Spleen (tissue), 11 donors: ENCODE results near the gene INPP4B. TPM values are rescaled to one million over a fixed set of nuclear protein-coding genes. Genes with fewer than 3 reads are reported as not detected.

Experiments
- DNase-seq: peaks from one replicate; pipeline ENCODE4 v3.0.0-alpha.2; 2020
- H3K27ac ChIP-seq, 8 donors: fragments of 200-600 bp; sonication (generic) in 7 of 8; 1 replicate in 4 of 8; 2 replicates in 4 of 8; pipeline versions ENCODE4 v1.5.0 to v1.8.0; 2016 to 2021; ENCODE audit warnings: inconsistent platforms in 4 of 8, mild to moderate bottlenecking in 4 of 8, moderate library complexity in 1 of 8
- H3K27me3 ChIP-seq, 7 donors: fragments of 200-600 bp; sonication (generic) in 6 of 7; replicated peaks in 1 of 7; 1 replicate in 4 of 7; 2 replicates in 3 of 7; pipeline versions ENCODE4 v1.5.0 to v1.8.0; 2016 to 2021; ENCODE audit warnings: inconsistent platforms in 3 of 7, mild to moderate bottlenecking in 1 of 7
- H3K36me3 ChIP-seq, 6 donors: fragments of 200-600 bp; sonication (generic) in 5 of 6; 1 replicate in 4 of 6; 2 replicates in 2 of 6; pipeline versions ENCODE4 v1.5.0 to v1.8.0; 2016 to 2021; ENCODE audit warnings: inconsistent platforms in 2 of 6
- H3K4me1 ChIP-seq, 6 donors: fragments of 200-600 bp; sonication (generic) in 5 of 6; 1 replicate in 3 of 6; 2 replicates in 3 of 6; pipeline versions ENCODE4 v1.5.0 to v1.8.0; 2016 to 2021; ENCODE audit warnings: inconsistent platforms in 3 of 6
- H3K4me3 ChIP-seq, 8 donors: fragments of 200-600 bp; sonication (generic) in 7 of 8; 1 replicate in 4 of 8; 2 replicates in 4 of 8; pipeline versions ENCODE4 v1.5.0 to v1.8.0; 2016 to 2021; ENCODE audit warnings: inconsistent platforms in 4 of 8, mild to moderate bottlenecking in 4 of 8, moderate library complexity in 2 of 8
- H3K9me3 ChIP-seq, 8 donors: fragments of 200-600 bp; sonication (generic) in 7 of 8; 1 replicate in 4 of 8; 2 replicates in 4 of 8; pipeline versions ENCODE4 v1.5.0 to v1.8.0; 2016 to 2021; ENCODE audit warnings: inconsistent platforms in 4 of 8
- CTCF ChIP-seq, 11 experiments: fragments of 200-600 bp in 7 of 11; fragments of 450-650 bp in 4 of 11; sonication (generic) in 4 of 11; IDR thresholded peaks in 8 of 11; conservative IDR thresholded peaks in 3 of 11; 1 replicate in 7 of 11; 2 replicates in 4 of 11; pipeline versions ENCODE4 v1.4.0 to v1.8.0; 2016 to 2021; ENCODE audit warnings: antibody characterized with exemption in 11 of 11, inconsistent platforms in 4 of 11, mild to moderate bottlenecking in 1 of 11
- POLR2A ChIP-seq, 3 donors: fragments of 450-650 bp; IDR thresholded peaks; one replicate each; pipeline ENCODE4 v1.5.1; 2017; ENCODE audit warnings: antibody characterized with exemption in 3 of 3, mild to moderate bottlenecking in 1 of 3
- POLR2AphosphoS5 ChIP-seq, 3 donors: sonication (generic); formaldehyde crosslinking; IDR thresholded peaks; one replicate each; pipeline ENCODE4 v1.5.1; 2017; ENCODE audit warnings: antibody characterized with exemption in 3 of 3
- WGBS, 5 donors: extraction: QIAGEN DNeasy Blood & Tissue Kit in 3 of 5; methylation state at CpG; one replicate each; pipeline versions ENCODE4 v1.1.5 to v1.1.7; 2013 to 2018; 5-methylcytosine and 5-hydroxymethylcytosine counted together
- intact Hi-C: fragments of 100-400 bp; cut with DNase I; formaldehyde crosslinking; loops from one replicate; pipeline ENCODE4 v1.15.0; 2023; ENCODE audit warnings: low total_unique reads
- polyA plus RNA-seq, 3 donors: library from polyadenylated mRNA; stranded (reverse); fragments of 200-250 nt; gene quantifications; one replicate each; pipeline ENCODE4 v1.2.1, GENCODE V29; 2013
- total RNA-seq, 7 donors: library from RNA; depleted of rRNA in 3 of 7; stranded (reverse); fragments of >200 nt in 3 of 7; fragmentation: NEBNext Ultra II Directional in 4 of 7; extraction: Animal tissue kit (Norgen Biotek cat#: 25700) in 4 of 7; gene quantifications; one replicate each; pipeline versions ENCODE4 v1.1.0 to v1.2.1, GENCODE V29; 2016 to 2021
- donor health status: healthy with polysubstance abuse.
- donor health status: DM: no; HTN: no; CAD: no; lungs with moderate emphysema.
- donor health status: DM: no; HTN: no; CAD: no.
- donor health status: Bipolar disorder and iron deficiency.
- donor health status: healthy.
- donor health status: DM: no; HTN: no; CAD: no.
- donor health status: DM: yes; HTN: yes; CAD: no.

The INPP4B gene
- total and polyA plus RNA-seq, 10 donors = 0.78 to 31.6 (median 26.8) TPM

GRCh38 chr4:142372530-142373260 is 473.4 kb downstream of the INPP4B start:
- Histone ChIP-seq H3K9me3 (peaks cover 0 to 7% (median 0%) of the 10 kb centered on the region in 8 donors), H3K4me1 (peaks cover 5 to 30% (median 8%) of the 10 kb centered on the region in 6 donors), H3K27me3 (no peaks in the 10 kb centered on the region), H3K27ac (peak overlapping the region in 1 of 8 donors; percentile 6), H3K36me3 (no peaks in the 10 kb centered on the region), H3K4me3 (no peak overlapping the region)
- TF ChIP-seq CTCF (IDR thresholded peaks at IDR 0.05 in 8 of 11, conservative IDR thresholded peaks at IDR 0.05 in 3 of 11) (no peak), POLR2AphosphoS5 (IDR thresholded peaks at IDR 0.05) (no peak), POLR2A (IDR thresholded peaks at IDR 0.05) (no peak)
- WGBS, 5 donors = 67 to 84% (median 76%) methylated on average over 2 of the region's 2 CpGs
- intact Hi-C loops = no loop called here
- no peak for DNase-seq

DNA sequence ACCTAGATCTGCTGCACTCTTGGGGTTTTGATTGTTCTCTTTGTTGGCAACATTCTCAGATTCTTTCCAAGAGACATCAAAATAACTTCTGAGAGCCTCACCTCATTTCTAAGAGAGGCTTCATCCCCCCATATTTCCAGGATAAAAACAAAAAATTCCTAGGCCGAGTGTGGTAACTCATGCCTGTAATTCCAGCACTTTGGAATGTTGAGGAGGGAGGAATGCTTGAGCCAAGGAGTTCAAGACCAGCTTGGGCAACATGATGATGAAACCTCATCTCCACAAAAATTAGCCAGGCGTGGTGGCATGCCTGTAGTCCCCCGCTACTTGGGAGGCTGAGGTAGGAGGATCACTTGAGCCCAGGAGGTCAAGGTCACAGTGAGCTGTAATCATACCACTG is 477.0 kb downstream of the INPP4B start:
- Histone ChIP-seq H3K27ac (no peak overlapping the region), H3K27me3 (no peaks in the 10 kb centered on the region), H3K36me3 (no peaks in the 10 kb centered on the region), H3K9me3 (peaks cover 0 to 7% (median 0%) of the 10 kb centered on the region in 8 donors), H3K4me1 (peaks cover 5 to 28% (median 12%) of the 10 kb centered on the region in 6 donors), H3K4me3 (no peak overlapping the region)
- WGBS, 5 donors = 86 to 97% (median 93%) methylated on average over 3 of the region's 3 CpGs
- intact Hi-C loops = no loop called here
- no peak for TF ChIP-seq POLR2AphosphoS5 (IDR thresholded peaks at IDR 0.05)
- no peak for TF ChIP-seq POLR2A (IDR thresholded peaks at IDR 0.05)
- no peak for TF ChIP-seq CTCF (IDR thresholded peaks at IDR 0.05 in 8 of 11, conservative IDR thresholded peaks at IDR 0.05 in 3 of 11)
- no peak for DNase-seq

DNA sequence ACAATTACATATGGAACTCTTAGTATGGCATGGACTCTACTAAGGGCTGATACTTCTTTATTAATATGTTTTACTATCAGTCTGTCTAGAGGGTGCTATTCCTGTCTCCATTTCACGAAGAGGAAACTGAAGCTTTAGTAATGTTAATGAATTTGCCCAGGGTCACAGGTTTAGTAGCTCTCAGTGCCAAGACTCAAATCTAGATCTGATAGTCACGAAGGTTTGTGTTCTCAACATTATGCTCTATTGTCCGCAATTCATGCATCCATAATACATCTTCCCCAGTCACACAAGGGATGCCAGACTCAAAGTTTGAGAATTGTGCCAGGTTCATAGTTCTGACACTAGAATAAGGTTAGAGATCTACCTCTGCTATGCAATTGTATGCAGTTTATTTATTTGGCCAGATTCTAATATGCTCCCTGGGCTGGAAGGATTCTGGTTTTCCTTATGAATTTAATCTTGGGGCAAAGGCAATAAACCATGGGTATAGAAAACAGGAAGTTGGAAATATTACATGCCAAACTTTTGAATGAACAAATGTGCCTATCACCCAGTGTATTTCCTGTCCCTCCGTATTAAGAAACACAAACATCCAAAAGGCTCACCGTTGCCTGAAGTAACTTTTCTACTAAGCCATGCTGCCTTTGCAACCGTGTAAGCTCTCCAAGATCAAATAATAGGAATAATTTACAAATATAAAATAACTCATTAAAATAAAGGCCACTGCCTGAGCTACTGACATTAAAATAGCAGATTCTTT is 478.5 kb downstream of the INPP4B start:
- no peak overlapping the region for H3K4me3 ChIP-seq
- no peaks in the 10 kb centered on the region for H3K27me3 ChIP-seq
- no peaks in the 10 kb centered on the region for H3K36me3 ChIP-seq
- no peak for DNase-seq
- intact Hi-C loops = no loop called here
- peaks cover 5 to 28% (median 12%) of the 10 kb centered on the region in 6 donors for H3K4me1 ChIP-seq
- TF ChIP-seq CTCF (IDR thresholded peaks at IDR 0.05 in 8 of 11, conservative IDR thresholded peaks at IDR 0.05 in 3 of 11) = no peak
- no peak for TF ChIP-seq POLR2AphosphoS5 (IDR thresholded peaks at IDR 0.05)
- no peak for TF ChIP-seq POLR2A (IDR thresholded peaks at IDR 0.05)
- H3K9me3 ChIP-seq = peaks cover 0 to 7% (median 0%) of the 10 kb centered on the region in 8 donors
- H3K27ac ChIP-seq = peak overlapping the region in 1 of 8 donors; percentile 47
- 28 to 39% (median 33%) methylated on average over 6 of the region's 6 CpGs for WGBS, 5 donors

DNA sequence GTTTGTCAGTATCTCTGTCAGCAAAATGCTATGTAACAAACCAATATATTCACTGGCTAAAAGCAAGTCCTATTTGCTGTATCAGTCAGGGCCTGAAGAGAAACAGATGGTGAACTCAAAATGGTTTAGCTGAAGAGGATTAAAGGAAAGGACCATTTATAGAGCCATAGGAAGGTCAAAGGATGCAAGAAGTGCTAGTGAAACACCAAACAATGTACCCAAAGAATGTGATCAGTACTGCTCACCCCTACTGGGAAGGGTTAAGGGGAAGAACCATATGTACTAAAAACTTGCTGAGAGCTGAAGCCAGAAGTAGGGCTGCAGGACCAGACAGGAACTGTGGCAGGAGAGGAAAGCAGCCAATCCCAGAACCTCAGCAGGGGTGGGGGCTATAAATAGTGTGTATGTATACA is 479.3 kb downstream of the INPP4B start:
- Histone ChIP-seq H3K27ac (no peak overlapping the region), H3K4me3 (no peak overlapping the region), H3K9me3 (peaks cover 0 to 7% (median 0%) of the 10 kb centered on the region in 8 donors), H3K4me1 (peaks cover 5 to 28% (median 12%) of the 10 kb centered on the region in 6 donors), H3K27me3 (no peaks in the 10 kb centered on the region), H3K36me3 (no peaks in the 10 kb centered on the region)
- TF ChIP-seq POLR2AphosphoS5 (IDR thresholded peaks at IDR 0.05) (no peak), CTCF (IDR thresholded peaks at IDR 0.05 in 8 of 11, conservative IDR thresholded peaks at IDR 0.05 in 3 of 11) (no peak), POLR2A (IDR thresholded peaks at IDR 0.05) (no peak)
- intact Hi-C loops = no loop called here
- DNase-seq = no peak
